Measurements from ENCODE around the gene SSBP4.
"Not testable (repeated sequence)": the region's sequence is repeated elsewhere in the genome, so short reads cannot be mapped to it uniquely, and the experiment has no call there.

GRCh38 chr19:18405754-18406153 lies 13.4 kb upstream of the SSBP4 start:
- not testable (repeated sequence) for TF ChIP-seq POLR2A, POLR2AphosphoS5 (IDR thresholded peaks at IDR 0.05)
- TF ChIP-seq, protein P1, sequence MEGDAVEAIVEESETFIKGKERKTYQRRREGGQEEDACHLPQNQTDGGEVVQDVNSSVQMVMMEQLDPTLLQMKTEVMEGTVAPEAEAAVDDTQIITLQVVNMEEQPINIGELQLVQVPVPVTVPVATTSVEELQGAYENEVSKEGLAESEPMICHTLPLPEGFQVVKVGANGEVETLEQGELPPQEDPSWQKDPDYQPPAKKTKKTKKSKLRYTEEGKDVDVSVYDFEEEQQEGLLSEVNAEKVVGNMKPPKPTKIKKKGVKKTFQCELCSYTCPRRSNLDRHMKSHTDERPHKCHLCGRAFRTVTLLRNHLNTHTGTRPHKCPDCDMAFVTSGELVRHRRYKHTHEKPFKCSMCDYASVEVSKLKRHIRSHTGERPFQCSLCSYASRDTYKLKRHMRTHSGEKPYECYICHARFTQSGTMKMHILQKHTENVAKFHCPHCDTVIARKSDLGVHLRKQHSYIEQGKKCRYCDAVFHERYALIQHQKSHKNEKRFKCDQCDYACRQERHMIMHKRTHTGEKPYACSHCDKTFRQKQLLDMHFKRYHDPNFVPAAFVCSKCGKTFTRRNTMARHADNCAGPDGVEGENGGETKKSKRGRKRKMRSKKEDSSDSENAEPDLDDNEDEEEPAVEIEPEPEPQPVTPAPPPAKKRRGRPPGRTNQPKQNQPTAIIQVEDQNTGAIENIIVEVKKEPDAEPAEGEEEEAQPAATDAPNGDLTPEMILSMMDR (IDR thresholded peaks at IDR 0.05): not testable (repeated sequence)
